Glomerular endothelial cell (primary cell): ENCODE measurements around the gene ULK4. TPM values are rescaled to one million over a fixed set of nuclear protein-coding genes. Genes with fewer than 3 reads are reported as not detected.
"Not testable (repeated sequence)": the region's sequence is repeated elsewhere in the genome, so short reads cannot be mapped to it uniquely, and the experiment has no call there.

Experiments used
- DNase-seq: peaks from one replicate; pipeline ENCODE4 v3.0.0-alpha.2; 2011; ENCODE audit warnings: low read depth, low spot score; ENCODE audit errors: extremely low read depth
- total RNA-seq: library from RNA; depleted of rRNA; stranded (reverse); fragments of >200 nt; gene quantifications from 2 replicates; pipeline ENCODE4 v1.2.3, GENCODE V29; 2015

Gene ULK4
- total RNA-seq, 1 donor from 2014 or later: 11.7 TPM

DNA sequence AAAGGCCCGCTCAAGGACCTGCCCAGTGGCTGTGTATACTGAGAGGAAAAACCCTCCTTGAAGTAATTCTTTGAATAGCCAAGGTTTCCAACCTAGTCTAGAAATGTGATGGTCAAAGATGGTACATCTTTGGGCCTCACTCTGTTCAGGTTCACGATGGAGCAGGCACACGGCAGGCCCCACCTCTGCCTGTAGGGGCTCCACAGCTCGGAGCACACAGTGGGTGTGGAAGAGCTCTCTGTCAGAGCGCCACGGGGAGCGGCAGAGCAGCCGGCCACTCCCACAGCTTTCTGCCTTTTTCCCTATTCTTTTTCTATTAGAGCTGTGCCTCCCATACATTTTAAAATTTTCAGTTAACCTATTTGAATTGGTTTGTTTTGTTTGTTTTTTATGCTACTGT, 673.1 kb downstream of the ULK4 start:
- no peak for DNase-seq

DNA sequence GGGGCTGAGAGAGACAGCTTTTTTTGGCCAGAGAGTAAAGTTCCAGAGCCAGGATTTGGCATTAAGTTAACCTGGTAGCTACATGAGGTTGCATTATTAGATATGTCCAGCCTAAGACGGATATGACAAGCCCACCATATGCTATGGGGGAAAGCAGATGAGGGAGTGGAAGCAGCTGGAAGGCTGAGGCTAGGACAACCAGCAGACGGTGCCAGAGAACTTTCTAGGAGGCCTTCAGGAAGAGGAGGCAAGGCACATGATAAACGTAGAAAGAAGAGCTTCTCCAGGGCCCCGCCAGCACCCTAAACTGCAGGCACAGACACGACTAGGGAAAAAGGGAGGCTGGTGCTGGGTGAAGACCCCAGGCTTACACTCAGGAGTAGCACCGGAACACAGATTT, 675.6 kb downstream of the ULK4 start:
- DNase-seq: no peak

DNA sequence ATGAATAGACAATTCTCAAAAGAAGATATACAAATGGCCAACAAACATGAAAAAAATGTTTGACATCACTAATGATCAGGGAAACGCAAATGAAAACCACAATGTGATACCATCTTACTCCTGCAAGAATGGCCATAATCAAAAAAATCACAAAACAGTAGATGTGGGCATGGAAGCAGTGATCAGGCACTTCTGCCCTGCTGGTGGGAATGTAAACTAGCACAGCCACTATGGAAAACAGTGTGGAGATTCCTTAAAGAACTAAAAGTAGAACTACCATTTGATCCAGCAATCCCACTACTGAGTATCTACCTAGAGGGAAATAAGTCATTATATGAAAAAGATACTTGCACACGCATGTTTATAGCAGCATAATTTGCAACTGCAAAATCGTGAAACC, 677.0 kb downstream of the ULK4 start:
- DNase-seq: not testable (repeated sequence)

DNA sequence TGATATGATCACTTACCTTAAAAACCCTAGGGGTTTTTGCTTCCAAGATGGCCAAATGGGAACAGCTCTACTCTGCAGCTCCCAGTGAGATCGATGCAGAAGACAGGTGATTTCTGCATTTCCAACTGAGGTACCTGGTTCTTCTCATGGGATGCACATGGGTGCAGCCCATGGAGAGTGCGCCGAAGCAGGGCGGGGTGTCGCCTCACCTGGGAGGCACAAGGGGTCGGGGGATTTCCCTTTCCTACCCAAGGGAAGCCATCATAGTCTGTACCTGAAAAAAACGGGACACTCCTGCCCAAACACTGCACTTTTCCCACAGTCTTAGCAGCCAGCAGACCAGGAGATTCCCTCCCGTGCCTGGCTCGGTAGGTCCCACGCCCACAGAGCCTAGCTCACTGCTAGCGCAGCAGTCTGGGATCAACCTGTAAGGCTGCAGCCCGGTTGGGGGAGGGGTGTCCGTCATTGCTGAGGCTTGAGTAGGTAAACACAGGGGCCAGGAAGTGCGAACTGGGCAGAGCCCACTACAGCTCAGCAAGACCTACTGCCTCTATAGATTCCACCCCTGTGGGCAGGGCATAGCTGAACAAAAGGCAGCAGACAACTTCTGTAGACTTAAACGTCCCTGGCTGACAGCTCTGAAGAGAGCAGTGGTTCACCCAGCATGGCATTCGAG, 684.0 kb downstream of the ULK4 start:
- no peak for DNase-seq

DNA sequence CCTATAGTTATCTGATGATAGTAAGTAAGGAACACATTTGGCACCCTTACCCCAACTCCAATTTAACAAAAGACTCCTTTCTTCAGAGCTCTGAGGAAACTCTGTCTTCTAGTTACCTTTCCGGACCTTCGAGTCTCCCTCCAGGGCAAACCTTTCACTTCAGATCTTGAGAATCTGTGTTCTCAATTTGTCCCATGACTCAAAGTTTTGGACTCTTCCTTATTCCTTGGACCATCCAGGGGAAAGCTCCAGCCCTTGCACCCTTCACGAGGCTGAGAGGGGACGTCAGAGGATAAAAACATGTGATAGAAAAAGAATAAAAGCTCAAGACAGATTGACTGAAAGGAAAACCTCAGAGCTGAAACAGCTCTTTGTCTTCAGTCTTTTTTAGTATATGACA, 685.7 kb downstream of the ULK4 start:
- DNase-seq: no peak

DNA sequence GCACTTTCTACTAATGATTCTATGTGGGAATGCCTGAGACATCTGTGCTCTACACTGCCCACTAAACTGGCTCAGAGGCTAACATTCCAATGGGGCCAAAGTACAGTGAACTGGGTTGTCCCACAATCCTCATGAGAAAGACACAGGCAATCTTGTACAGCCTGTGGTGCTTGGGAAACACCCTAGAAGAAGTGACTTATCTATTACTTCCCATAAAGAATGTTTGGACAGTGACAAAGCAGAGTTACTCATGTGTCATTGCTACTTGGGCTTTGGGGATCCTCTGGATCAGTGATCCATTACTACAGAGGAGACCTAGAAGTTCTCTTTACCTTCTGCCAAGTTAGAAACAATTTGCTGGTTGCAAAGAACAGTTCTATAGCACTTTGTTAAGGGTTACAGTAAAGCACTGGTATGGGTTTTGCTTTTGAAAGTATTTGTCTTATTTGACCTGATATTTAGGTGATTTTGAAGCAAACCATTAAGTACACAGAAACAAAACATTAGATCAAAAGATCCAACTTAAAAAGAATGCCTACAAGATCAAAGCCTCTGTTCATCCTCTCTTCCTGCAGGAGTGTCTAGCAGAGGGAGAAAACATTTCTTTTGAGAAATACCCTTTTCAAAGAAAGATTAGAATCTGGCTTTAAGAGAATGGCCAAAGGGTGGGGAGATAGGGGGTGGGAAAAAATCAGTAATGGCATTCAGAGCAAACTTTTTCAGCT, 686.8 kb downstream of the ULK4 start:
- DNase-seq: no peak

DNA sequence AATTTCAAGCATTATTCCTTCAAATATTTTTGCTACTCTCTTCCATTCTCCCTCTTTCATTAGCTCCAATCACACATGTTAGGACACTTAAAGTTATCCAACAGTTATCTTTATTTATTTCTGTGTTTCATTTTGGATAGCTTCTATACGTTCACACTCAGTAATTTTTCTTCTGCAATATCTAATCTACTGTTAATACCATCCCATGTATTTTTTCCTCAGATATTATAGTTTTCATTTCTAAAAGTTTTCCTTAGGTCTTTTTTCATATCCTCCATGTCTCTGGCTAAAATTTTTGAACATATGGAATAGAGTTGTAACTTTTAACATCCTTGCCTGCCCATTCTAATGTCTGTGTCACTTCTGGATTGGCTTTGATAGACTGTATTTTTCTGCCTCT, 689.2 kb downstream of the ULK4 start:
- no peak for DNase-seq

DNA sequence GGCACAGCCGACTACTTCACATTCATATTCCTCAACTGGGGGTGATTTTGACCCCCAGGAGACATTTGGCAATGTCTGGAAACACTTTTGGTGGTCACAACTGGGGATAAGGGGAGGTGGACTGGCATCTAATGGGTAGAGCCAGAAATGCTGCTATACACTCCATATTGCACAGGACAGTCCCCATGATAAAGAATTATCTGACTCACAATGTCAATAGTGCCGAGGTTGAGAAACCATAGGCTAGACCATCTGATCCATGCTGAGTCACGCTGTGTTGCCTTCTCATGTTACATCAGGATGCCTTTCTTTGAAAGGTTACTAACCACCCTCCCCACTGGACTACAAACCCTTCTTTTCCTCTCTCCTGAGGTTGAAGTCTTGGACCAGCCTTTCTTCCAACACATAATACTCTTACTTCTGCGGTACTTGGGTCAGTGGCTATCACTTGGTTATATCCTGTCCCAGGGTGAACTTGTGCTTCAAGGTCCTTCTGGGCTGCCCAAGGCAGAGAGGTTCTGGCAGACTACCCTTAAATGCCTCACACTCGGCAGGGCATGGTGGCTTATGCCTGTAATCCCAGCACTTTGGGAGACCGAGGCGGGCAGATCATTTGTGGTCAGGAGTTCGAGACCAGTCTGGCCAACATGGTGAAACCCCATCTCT, 693.8 kb downstream of the ULK4 start:
- DNase-seq: peak; percentile 36

DNA sequence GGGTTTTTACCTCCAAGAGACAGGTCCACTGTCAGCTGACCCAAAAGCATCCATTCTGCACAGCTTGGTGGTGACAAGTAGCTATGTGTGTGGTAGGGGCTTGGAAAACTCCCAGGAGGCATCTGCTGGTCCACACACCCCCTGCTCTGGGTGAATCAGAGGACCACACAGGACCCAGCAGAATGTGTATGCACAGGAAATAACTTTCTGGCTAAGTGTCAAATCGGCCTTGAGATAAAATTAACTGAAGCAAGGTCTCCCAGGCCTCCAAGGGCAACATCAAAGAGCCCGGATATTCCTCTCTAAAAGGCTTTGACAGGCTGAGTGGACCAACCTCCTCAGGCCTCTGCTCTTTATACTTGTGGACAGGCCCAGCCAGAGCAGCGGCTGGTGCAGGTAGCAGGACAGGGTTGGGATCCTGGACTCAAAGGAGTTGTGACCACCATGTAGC, 696.1 kb downstream of the ULK4 start:
- no peak for DNase-seq

DNA sequence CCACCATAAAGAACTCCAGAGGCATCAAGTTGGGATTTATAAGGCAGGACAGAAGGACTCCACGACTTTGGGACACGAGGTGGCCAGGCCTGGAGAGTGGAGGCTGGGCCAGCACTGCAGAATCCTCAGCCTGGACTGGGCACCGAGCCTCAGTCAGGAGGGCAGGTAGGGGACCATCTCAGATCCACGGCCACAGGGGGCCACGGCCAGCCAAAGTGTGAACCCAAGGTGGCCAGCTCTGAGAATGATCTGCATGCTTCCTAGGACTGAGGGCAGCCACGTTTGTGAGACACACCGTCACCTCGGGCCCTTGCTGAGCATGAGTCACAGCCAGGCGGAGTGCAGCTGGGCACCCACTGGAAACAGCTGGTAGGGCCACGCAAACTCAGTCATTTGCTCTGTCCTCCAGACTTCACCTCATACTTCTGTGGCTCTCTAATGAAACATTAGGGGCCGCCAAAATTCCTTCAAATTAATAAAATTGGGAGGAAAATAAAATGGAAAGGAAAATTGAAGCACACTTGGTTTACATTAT, 696.8 kb downstream of the ULK4 start:
- no peak for DNase-seq

DNA sequence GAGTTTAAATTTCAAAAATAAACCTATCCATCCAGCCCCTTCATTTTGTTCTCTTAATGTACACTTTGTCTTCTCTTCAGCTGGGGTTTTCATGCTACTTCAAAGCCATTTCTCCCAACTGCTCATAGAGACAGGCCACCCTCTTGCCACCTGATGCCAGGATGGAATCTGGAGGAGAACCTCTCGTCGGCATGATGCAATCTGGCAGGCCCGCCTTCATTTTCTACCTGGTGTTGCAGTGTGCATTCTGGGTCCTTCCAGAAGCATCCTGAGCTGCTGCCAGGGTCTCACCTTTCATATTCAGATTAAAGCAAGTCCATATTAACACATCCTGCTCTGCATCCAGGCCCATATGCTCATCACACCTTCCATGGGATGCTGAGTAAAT, 701.8 kb downstream of the ULK4 start:
- DNase-seq: no peak

DNA sequence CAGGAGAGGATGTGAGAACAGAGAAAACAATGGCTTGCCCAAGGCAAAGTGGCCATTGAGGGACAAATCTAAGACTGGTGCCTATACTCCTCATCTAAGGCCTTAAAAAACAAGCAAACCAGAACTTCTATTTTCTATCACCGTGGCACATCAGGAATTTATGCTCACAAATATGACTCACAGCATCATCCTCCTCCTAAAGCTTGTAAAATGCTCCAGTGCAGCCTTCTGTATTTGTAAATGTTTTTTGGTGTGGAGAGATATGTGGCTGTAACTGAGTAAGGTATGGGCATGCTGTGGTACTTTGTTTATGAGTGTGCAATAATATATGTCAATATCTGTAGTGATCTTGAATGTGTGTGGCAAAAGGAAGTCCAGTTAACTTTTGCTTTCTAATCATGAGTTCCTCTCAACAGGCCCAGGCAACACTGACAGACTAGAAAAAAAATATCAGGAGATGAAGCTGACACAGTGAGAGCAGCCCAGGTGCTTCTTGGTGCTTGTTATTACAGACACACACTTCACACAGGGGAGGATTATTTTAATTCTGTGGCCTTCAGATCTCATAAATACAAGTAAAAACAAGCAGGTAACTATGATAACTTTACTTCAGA, 702.3 kb downstream of the ULK4 start:
- DNase-seq: no peak

DNA sequence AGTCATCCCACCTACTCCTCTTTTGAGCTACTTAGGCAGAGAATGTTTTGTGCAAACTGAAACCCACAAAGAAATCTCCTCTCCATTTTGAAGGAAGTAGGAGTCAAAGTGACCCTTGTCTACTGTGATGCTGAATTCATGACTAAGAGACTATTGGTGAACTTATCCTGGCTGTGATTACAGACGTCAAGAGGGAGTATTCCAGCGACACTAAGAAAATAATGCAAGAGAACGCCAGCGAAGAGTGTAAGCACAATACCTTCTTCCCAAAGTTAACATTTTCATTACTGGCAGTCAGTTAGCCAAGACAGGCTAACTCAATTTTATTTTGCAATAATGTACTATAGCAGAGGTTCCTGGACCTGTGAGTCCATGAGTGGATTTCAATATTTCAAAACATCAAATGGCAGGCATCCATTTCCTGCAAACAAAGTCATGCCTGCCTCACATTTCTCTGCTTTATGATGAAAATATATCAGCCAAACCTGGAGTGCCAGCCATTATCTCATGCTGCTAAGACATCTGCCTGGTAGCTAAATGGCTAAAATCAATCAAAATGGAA, 703.6 kb downstream of the ULK4 start:
- DNase-seq: no peak

DNA sequence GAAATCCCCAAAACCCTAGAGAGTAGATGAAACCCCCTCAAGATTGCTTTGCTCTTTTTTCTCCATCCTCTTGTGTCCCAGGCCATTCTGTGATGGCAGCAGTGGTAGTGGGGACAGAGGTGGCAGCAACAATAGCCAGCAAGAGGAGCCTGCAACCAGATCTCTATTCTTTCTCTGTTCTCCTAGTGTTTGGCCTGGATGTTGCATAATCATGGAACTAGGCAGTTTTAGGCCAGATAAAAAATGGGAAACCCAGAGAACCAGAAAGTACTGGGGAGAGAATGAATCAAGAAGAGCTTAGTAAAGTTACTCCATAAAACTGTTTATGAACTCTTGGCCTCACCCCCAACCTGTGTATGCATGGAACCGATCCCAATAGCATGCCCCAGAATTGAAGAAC, 710.3 kb downstream of the ULK4 start:
- no peak for DNase-seq

DNA sequence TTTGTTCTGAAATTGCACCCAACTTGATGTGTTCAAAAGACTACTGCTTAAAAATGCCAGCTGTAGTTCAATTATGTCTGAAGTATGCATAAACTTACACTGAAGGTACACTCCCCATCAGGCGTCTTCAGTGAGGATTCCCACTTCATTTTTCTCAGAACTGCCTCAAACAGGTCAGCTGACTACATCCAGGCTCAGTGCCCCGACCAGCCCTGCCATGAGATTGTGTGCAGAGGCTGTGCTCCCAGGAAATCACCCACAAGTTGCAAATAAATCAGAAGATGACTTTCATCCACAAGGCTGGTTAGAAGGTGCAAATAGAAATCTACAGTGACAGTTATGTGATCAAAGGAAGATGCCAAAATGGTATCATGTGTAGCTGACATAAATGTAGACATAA, 711.1 kb downstream of the ULK4 start:
- DNase-seq: no peak

DNA sequence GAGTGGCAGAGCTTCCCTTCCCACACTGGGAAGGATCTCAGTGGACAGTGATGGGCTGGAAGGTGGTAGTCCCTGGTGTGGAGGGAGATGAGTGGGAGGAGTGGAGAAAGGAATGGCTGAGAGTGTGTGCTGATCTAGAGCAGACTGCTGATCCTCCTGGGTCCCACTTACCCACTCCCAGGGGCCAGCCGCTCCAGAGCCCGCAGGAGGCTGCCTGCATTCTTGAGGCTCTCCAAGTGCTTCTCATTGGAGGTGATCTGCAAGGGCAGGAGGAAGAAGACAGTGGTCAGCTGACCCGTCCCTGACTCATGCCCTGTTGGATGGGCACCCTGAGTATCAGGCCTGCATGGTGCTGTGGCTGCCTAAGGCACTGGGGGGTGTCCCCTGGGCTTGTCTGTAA, 712.6 kb downstream of the ULK4 start:
- DNase-seq: no peak

DNA sequence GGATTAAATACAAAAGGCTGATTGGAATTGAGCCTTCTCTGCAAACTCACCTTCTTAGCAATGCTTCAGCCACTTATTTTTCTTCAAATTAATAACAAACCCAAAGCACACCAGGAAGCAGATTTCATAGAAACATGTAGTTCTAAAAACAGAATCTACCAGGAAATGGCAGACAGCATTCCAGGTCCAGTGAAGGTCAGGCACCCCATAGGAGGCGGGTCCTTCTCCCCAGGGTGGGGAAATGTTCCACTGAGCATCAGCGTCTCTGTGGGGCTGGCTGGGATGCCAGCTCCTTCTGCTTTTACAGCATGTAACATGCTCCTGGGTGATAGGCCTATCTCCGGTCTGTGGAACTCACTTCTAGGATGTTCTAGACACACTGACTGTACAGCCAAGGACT, 713.4 kb downstream of the ULK4 start:
- no peak for DNase-seq

DNA sequence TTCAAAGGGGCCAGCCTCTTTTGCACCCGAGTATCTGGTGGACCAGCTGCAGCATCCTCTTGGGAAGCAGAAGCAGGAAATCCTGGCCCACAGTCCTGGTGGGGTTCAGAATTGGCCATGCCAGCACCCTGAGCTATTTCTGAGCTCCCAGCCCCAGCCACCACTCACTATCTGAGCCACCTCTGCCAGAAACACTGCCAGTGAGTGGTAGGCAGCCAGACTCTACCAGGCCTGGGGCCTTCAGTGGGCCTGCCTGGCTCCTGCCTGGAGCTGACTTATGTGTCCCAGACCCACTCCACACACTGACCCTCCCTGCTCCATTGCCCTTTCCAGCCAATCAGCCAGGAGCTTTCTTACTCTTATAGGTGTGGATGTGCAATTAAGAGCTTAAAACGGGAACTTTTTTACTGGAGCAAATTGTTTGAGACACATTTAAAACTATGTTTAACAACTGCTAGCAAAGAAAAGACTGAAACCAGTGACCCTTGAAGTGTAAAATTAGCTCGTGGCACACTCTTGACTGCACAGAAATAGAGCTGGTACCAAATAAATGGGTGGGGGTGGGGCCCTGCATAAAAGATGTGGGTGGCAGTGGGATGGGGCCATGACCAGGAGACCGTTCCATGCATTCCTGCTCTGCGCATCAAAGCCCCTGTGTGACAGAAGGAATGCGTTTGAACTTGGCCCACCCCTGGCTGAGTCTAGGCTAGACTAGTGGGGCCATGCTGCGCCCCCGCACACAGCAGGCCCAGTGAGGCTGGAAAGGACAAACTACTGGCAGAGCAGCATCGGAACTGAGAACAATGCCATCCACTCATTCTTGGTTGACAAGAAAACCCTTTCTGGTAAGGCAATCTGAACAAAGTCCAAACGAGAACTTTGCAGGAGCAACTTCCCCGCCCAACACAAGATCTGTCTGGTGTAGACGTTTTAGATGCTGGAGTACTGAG, 714.6 kb downstream of the ULK4 start:
- no peak for DNase-seq

DNA sequence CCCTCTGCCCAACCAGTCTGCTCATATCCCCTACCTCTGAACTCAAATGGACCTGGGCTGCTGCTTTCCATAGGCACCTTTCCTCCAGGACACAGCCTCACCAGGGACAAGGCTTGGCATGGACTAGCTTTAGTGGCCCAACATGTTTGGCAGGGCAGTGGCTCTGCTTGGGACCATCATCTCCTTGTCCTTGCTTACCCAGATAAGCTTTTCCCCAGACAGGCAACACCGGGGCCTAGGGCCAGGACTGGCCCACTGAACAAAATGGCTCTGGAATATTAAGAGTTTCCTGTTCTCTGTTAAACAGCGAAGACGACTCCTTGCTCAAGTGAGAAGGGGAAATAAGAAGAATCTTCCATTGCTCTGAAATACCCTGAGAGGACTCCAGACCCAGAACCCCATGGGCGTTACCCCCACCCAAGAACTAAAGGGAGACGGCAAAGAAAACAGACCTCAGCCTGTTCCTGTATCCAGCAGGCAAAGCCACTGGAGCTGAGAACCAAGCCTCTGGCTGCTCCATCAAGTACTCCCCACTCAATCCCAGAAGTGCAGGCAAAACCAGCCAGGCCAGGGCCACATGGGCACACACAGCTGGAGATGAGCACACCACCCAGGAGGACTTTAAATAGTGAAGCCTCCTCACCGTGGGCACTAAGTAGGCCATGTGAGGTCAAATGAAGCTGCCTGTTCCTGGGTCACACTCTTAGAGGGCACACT, 717.1 kb downstream of the ULK4 start:
- DNase-seq: no peak
